Esophagus muscularis mucosa (tissue), 3 donors: Measurements from ENCODE around the gene SDK2.

ENCODE experiments used
- POLR2AphosphoS5 ChIP-seq, 2 donors: sonication (generic); formaldehyde crosslinking; IDR thresholded peaks; one replicate each; pipeline ENCODE4 v1.6.1; 2017; ENCODE audit warnings: antibody characterized with exemption in 2 of 2
- TF ChIP-seq, protein P1 (sequence below), 3 experiments: fragments of 200-600 bp in 2 of 3; fragments of 450-650 bp in 1 of 3; sonication (generic) in 2 of 3; IDR thresholded peaks; one replicate each; pipeline ENCODE4 v1.5.1; 2017 to 2019; ENCODE audit warnings: antibody characterized with exemption in 3 of 3, mild to moderate bottlenecking in 2 of 3, moderate library complexity in 1 of 3

DNA sequence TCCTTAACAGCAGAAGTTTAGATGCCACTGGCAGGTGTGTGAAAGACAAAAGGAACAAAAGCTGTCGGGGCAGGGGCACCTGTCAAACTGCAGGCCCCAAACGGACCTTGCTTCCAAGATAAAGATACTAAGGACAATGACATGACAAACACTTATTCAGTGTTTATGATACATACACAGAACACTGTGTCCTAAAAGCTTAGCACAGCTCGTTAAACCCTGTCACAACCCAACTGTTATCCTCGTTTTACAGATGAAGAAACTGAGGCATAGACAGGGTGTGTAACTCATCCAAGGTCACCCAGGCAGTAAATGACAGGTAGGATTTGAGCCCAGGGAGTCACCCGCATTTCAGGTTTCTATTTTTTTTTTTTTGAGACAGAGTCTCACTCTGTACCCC is 9.6 kb downstream of the SDK2 start:
- TF ChIP-seq, protein P1, sequence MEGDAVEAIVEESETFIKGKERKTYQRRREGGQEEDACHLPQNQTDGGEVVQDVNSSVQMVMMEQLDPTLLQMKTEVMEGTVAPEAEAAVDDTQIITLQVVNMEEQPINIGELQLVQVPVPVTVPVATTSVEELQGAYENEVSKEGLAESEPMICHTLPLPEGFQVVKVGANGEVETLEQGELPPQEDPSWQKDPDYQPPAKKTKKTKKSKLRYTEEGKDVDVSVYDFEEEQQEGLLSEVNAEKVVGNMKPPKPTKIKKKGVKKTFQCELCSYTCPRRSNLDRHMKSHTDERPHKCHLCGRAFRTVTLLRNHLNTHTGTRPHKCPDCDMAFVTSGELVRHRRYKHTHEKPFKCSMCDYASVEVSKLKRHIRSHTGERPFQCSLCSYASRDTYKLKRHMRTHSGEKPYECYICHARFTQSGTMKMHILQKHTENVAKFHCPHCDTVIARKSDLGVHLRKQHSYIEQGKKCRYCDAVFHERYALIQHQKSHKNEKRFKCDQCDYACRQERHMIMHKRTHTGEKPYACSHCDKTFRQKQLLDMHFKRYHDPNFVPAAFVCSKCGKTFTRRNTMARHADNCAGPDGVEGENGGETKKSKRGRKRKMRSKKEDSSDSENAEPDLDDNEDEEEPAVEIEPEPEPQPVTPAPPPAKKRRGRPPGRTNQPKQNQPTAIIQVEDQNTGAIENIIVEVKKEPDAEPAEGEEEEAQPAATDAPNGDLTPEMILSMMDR (IDR thresholded peaks at IDR 0.05), result no peak
- no peak for TF ChIP-seq POLR2AphosphoS5 (IDR thresholded peaks at IDR 0.05)
